MM.1S (cell line): ENCODE data around the gene TREX2.

ENCODE experiments used
- DNase-seq: peaks from one replicate; pipeline ENCODE4 v3.0.0-alpha.2; 2015
- H2AFZ ChIP-seq: fragments of 300-600 bp; sonication (generic); 2 replicates; pipeline ENCODE4 v1.6.0; 2016; ENCODE audit warnings: antibody characterized with exemption, low read length
- H3F3A ChIP-seq: fragments of 300-600 bp; sonication (generic); 2 replicates; pipeline ENCODE4 v1.6.1; 2016; ENCODE audit warnings: mild to moderate bottlenecking, antibody characterized with exemption, low read length, moderate library complexity, mixed read lengths; ENCODE audit not compliant: insufficient read depth
- H3K27ac ChIP-seq: fragments of 300-600 bp; sonication (generic); 2 replicates; pipeline ENCODE4 v1.5.1; 2016; ENCODE audit warnings: mild to moderate bottlenecking, low read length
- H3K27me3 ChIP-seq: fragments of 300-600 bp; sonication (generic); replicated peaks from 2 replicates; pipeline ENCODE4 v1.6.0; 2016; ENCODE audit warnings: low read length; ENCODE audit not compliant: insufficient read depth
- H3K36me3 ChIP-seq: fragments of 300-600 bp; sonication (generic); replicated peaks from 2 replicates; pipeline ENCODE4 v1.6.1; 2016; ENCODE audit warnings: mild to moderate bottlenecking, low read length, mixed read lengths; ENCODE audit not compliant: insufficient read depth
- H3K4me1 ChIP-seq: fragments of 300-600 bp; sonication (generic); 2 replicates; pipeline ENCODE4 v1.6.1; 2016; ENCODE audit warnings: low read length, mixed read lengths
- H3K4me2 ChIP-seq: fragments of 300-600 bp; sonication (generic); 2 replicates; pipeline ENCODE4 v1.6.0; 2016; ENCODE audit warnings: low read depth, low read length
- H3K4me3 ChIP-seq: fragments of 300-600 bp; sonication (generic); 2 replicates; pipeline ENCODE4 v1.5.1; 2016; ENCODE audit warnings: low read length, mixed read lengths
- H3K79me2 ChIP-seq: fragments of 300-600 bp; sonication (generic); 2 replicates; pipeline ENCODE4 v1.6.1; 2016; ENCODE audit warnings: mixed run types, low read length, mixed read lengths
- H3K9ac ChIP-seq: fragments of 300-600 bp; sonication (generic); 2 replicates; pipeline ENCODE4 v1.6.1; 2016; ENCODE audit warnings: low read length, mixed read lengths
- H3K9me2 ChIP-seq: fragments of 300-600 bp; sonication (generic); replicated peaks from 2 replicates; pipeline ENCODE4 v1.6.1; 2016; ENCODE audit warnings: mild to moderate bottlenecking, low read length, mixed read lengths; ENCODE audit not compliant: insufficient read depth
- H3K9me3 ChIP-seq: fragments of 300-600 bp; sonication (generic); replicated peaks from 2 replicates; pipeline ENCODE4 v1.6.1; 2016; ENCODE audit warnings: mild to moderate bottlenecking, low read length, mixed read lengths; ENCODE audit not compliant: insufficient read depth
- H4K20me1 ChIP-seq: fragments of 300-600 bp; sonication (generic); 2 replicates; pipeline ENCODE4 v1.6.1; 2016; ENCODE audit warnings: mild to moderate bottlenecking, low read length, moderate library complexity, mixed read lengths; ENCODE audit not compliant: insufficient read depth
- CTCF ChIP-seq: fragments of 300-600 bp; sonication (generic); IDR thresholded peaks from 2 replicates; pipeline ENCODE4 v1.5.1; 2016; ENCODE audit warnings: antibody characterized with exemption, low read length, mixed read lengths
- EZH2 ChIP-seq: fragments of 300-600 bp; sonication (generic); optimal IDR thresholded peaks from 2 replicates; pipeline ENCODE3; 2017; ENCODE audit warnings: low read depth, mild to moderate bottlenecking, antibody characterized with exemption, low read length, mixed read lengths
- EZH2phosphoT487 ChIP-seq: fragments of 300-600 bp; sonication (generic); IDR thresholded peaks from 2 replicates; pipeline ENCODE4 v1.6.1; 2018; ENCODE audit warnings: antibody characterized with exemption, low read length

The TREX2 gene

GRCh38 chrX:153456704-153457103 is 10.8 kb upstream of the TREX2 start:
- Histone ChIP-seq H3K27ac (no peak overlapping the region), H3F3A (no peaks in the 10 kb centered on the region), H3K9ac (no peak overlapping the region), H3K36me3 (no peaks in the 10 kb centered on the region), H3K4me3 (no peak overlapping the region), H3K79me2 (no peaks in the 10 kb centered on the region), H3K9me3 (no peaks in the 10 kb centered on the region), H3K4me1 (no peaks in the 10 kb centered on the region), H3K27me3 (no peaks in the 10 kb centered on the region), H2AFZ (no peak overlapping the region), H3K9me2 (no peaks in the 10 kb centered on the region), H3K4me2 (no peak overlapping the region), H4K20me1 (no peaks in the 10 kb centered on the region)
- no peak for DNase-seq
- no peak for TF ChIP-seq CTCF

DNA sequence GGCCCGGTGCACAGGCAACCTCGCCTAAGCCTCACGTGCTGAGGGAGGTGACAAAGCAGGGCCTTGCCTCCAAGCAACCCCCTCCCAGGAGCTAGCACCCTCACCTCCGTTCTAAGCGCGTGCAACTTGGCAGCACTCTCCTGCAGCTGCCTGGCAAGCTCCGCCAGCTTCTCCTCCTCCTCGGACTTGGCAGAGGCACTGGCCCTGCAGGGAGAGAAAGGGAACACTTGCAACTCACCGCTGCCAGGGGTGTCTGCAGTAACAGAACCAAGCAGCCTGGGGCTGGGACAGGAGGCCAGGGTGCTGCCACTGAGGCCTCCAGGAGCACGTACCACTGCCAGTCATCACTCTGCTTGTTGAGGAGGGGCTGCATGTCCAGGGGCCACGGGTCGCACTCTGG is 10.3 kb upstream of the TREX2 start:
- Histone ChIP-seq H3K9me2 (no peaks in the 10 kb centered on the region), H3K4me3 (no peak overlapping the region), H3K4me1 (no peaks in the 10 kb centered on the region), H3K79me2 (no peaks in the 10 kb centered on the region), H3K36me3 (no peaks in the 10 kb centered on the region), H2AFZ (no peak overlapping the region), H3K9ac (no peak overlapping the region), H3K4me2 (no peak overlapping the region), H3F3A (no peaks in the 10 kb centered on the region), H3K27me3 (no peaks in the 10 kb centered on the region), H3K27ac (no peak overlapping the region), H3K9me3 (no peaks in the 10 kb centered on the region), H4K20me1 (no peaks in the 10 kb centered on the region)
- TF ChIP-seq CTCF: no peak
- TF ChIP-seq EZH2: no peak
- TF ChIP-seq EZH2phosphoT487: no peak
- DNase-seq: no peak

DNA sequence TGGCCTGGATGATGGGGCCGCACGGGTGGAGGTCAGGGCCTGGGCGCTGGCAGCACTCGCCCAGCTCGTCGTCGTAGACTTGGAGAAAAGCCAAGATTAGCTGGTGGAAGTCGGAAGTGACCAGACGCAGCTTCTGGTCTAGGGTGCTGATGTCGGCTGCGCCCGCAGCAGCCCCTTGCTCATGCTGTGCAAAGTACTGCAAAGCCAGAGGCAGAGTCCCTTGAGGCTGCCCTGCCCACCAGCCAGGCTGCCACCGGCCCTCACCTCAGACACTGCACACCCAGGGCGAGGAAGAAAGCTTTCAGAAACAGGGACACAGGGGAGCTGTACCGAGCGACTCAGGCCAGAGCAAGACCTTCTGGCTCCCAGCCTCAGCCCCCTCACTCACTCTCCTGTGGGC is 9.7 kb upstream of the TREX2 start:
- TF ChIP-seq CTCF: no peak
- no peak for TF ChIP-seq EZH2phosphoT487
- TF ChIP-seq EZH2: no peak
- Histone ChIP-seq H3K4me2 (no peak overlapping the region), H3K9me2 (no peaks in the 10 kb centered on the region), H4K20me1 (no peaks in the 10 kb centered on the region), H3K9ac (no peak overlapping the region), H3K36me3 (no peaks in the 10 kb centered on the region), H3K9me3 (no peaks in the 10 kb centered on the region), H3K27ac (no peak overlapping the region), H2AFZ (no peak overlapping the region), H3K79me2 (no peaks in the 10 kb centered on the region), H3K4me3 (no peak overlapping the region), H3K4me1 (no peaks in the 10 kb centered on the region), H3F3A (no peaks in the 10 kb centered on the region), H3K27me3 (no peaks in the 10 kb centered on the region)
- DNase-seq: no peak
